Forelimb muscle (tissue), 1 donor: Measurements from ENCODE around the gene IRF4. TPM values are rescaled to one million over a fixed set of nuclear protein-coding genes. Genes with fewer than 3 reads are reported as not detected.

Experiments used
- polyA plus RNA-seq: library from polyadenylated mRNA; unstranded; fragments of 120-200 nt; gene quantifications from one replicate; pipeline ENCODE4 v1.2.1, GENCODE V29; 2013; ENCODE audit not compliant: insufficient read length

IRF4 gene
- polyA plus RNA-seq, 1 donor: 0.65 TPM

Other genes with a start within 250 kb of the IRF4 start
- gene DUSP22, start 99.3 kb upstream of the IRF4 start, polyA plus RNA-seq: 24.2 TPM